ENCODE data around the gene PTPN11.
"Not testable (repeated sequence)": the region's sequence is repeated elsewhere in the genome, so short reads cannot be mapped to it uniquely, and the experiment has no call there.

The PTPN11 gene

GRCh38 chr12:112456029-112456428 lies 37.3 kb downstream of the PTPN11 start:
- Mint-ChIP-seq H3K9me3 (no peaks in the 10 kb centered on the region), H3K27me3 (no peaks in the 10 kb centered on the region), H3K4me1 (ENCODE audit: low read depth) (no peaks in the 10 kb centered on the region), H3K4me3 (no peak overlapping the region), H3K36me3 (ENCODE audit: low read depth) (peaks cover 67% of the 10 kb centered on the region), H3K27ac (no peak overlapping the region)

- H3K27me3 Mint-ChIP-seq; H3K4me3 Mint-ChIP-seq; H3K9me3 Mint-ChIP-seq; H3K4me1 Mint-ChIP-seq (ENCODE audit: low read depth); H3K27ac Mint-ChIP-seq: not testable (repeated sequence)
- peaks cover 67% of the 10 kb centered on the region for H3K36me3 Mint-ChIP-seq (ENCODE audit: low read depth)
Measured at GRCh38 chr12:112457142-112457541, 38.4 kb downstream of the PTPN11 start.

- Mint-ChIP-seq H3K36me3 (ENCODE audit: low read depth) (peaks cover 61% of the 10 kb centered on the region), H3K4me3 (no peak overlapping the region), H3K4me1 (ENCODE audit: low read depth) (peaks cover 2% of the 10 kb centered on the region), H3K9me3 (no peaks in the 10 kb centered on the region), H3K27ac (no peak overlapping the region), H3K27me3 (no peaks in the 10 kb centered on the region)
Measured at GRCh38 chr12:112458330-112458729, 39.6 kb downstream of the PTPN11 start.

- H3K27ac Mint-ChIP-seq, result no peak overlapping the region
- peaks cover 61% of the 10 kb centered on the region for H3K36me3 Mint-ChIP-seq (ENCODE audit: low read depth)
Measured at GRCh38 chr12:112458751-112459150, 40.0 kb downstream of the PTPN11 start.

GRCh38 chr12:112463478-112463877 lies 44.7 kb downstream of the PTPN11 start:
- Mint-ChIP-seq H3K4me1 (ENCODE audit: low read depth) (peaks cover 11% of the 10 kb centered on the region), H3K27me3 (no peaks in the 10 kb centered on the region), H3K36me3 (ENCODE audit: low read depth) (peaks cover 48% of the 10 kb centered on the region), H3K9me3 (no peaks in the 10 kb centered on the region), H3K27ac (peak overlapping the region; percentile 72), H3K4me3 (no peak overlapping the region)

More at GRCh38 chr12:112458751-112459150, 40.0 kb downstream of the PTPN11 start:
- no peaks in the 10 kb centered on the region for H3K9me3 Mint-ChIP-seq
- H3K4me1 Mint-ChIP-seq (ENCODE audit: low read depth), result peaks cover 7% of the 10 kb centered on the region
- H3K4me3 Mint-ChIP-seq, result no peak overlapping the region
- H3K27me3 Mint-ChIP-seq, result no peaks in the 10 kb centered on the region

- peaks cover 11% of the 10 kb centered on the region for H3K4me1 Mint-ChIP-seq (ENCODE audit: low read depth)
- no peaks in the 10 kb centered on the region for H3K27me3 Mint-ChIP-seq
- H3K36me3 Mint-ChIP-seq (ENCODE audit: low read depth), result peaks cover 48% of the 10 kb centered on the region
- H3K27ac Mint-ChIP-seq, result no peak overlapping the region
- H3K4me3 Mint-ChIP-seq, result no peak overlapping the region
- no peaks in the 10 kb centered on the region for H3K9me3 Mint-ChIP-seq
Measured at GRCh38 chr12:112464605-112465004, 45.9 kb downstream of the PTPN11 start.

GRCh38 chr12:112466011-112466422 lies 47.3 kb downstream of the PTPN11 start:
- H3K36me3 Mint-ChIP-seq (ENCODE audit: low read depth), result peaks cover 52% of the 10 kb centered on the region

GRCh38 chr12:112466835-112467234 lies 48.1 kb downstream of the PTPN11 start:
- Mint-ChIP-seq H3K9me3 (no peaks in the 10 kb centered on the region), H3K27ac (no peak overlapping the region), H3K4me1 (ENCODE audit: low read depth) (peaks cover 19% of the 10 kb centered on the region), H3K4me3 (no peak overlapping the region), H3K27me3 (no peaks in the 10 kb centered on the region), H3K36me3 (ENCODE audit: low read depth) (peaks cover 50% of the 10 kb centered on the region)

More at GRCh38 chr12:112466011-112466422, 47.3 kb downstream of the PTPN11 start:
- no peak overlapping the region for H3K27ac Mint-ChIP-seq
- H3K4me3 Mint-ChIP-seq, result no peak overlapping the region
- no peaks in the 10 kb centered on the region for H3K27me3 Mint-ChIP-seq
- peaks cover 16% of the 10 kb centered on the region for H3K4me1 Mint-ChIP-seq (ENCODE audit: low read depth)
- H3K9me3 Mint-ChIP-seq, result no peaks in the 10 kb centered on the region

GRCh38 chr12:112468046-112468445 lies 49.3 kb downstream of the PTPN11 start:
- no peaks in the 10 kb centered on the region for H3K9me3 Mint-ChIP-seq
- H3K27me3 Mint-ChIP-seq, result no peaks in the 10 kb centered on the region
- peaks cover 23% of the 10 kb centered on the region for H3K4me1 Mint-ChIP-seq (ENCODE audit: low read depth)
- H3K4me3 Mint-ChIP-seq, result no peak overlapping the region
- H3K27ac Mint-ChIP-seq, result no peak overlapping the region
- H3K36me3 Mint-ChIP-seq (ENCODE audit: low read depth), result peaks cover 59% of the 10 kb centered on the region

- Mint-ChIP-seq H3K27ac (no peak overlapping the region), H3K36me3 (ENCODE audit: low read depth) (peaks cover 75% of the 10 kb centered on the region), H3K27me3 (no peaks in the 10 kb centered on the region), H3K4me1 (ENCODE audit: low read depth) (peaks cover 15% of the 10 kb centered on the region), H3K4me3 (no peak overlapping the region), H3K9me3 (no peaks in the 10 kb centered on the region)
Measured at GRCh38 chr12:112473056-112473455, 54.3 kb downstream of the PTPN11 start.

GRCh38 chr12:112479413-112479812 lies 60.7 kb downstream of the PTPN11 start:
- no peaks in the 10 kb centered on the region for H3K9me3 Mint-ChIP-seq
- no peaks in the 10 kb centered on the region for H3K27me3 Mint-ChIP-seq
- no peak overlapping the region for H3K4me3 Mint-ChIP-seq
- no peak overlapping the region for H3K27ac Mint-ChIP-seq
- no peaks in the 10 kb centered on the region for H3K4me1 Mint-ChIP-seq (ENCODE audit: low read depth)
- H3K36me3 Mint-ChIP-seq (ENCODE audit: low read depth), result peaks cover 95% of the 10 kb centered on the region

- Mint-ChIP-seq H3K4me1 (ENCODE audit: low read depth) (no peaks in the 10 kb centered on the region), H3K27ac (no peak overlapping the region), H3K4me3 (no peak overlapping the region), H3K9me3 (no peaks in the 10 kb centered on the region), H3K36me3 (ENCODE audit: low read depth) (peaks cover 94% of the 10 kb centered on the region), H3K27me3 (no peaks in the 10 kb centered on the region)
Measured at GRCh38 chr12:112480931-112481330, 62.2 kb downstream of the PTPN11 start.

GRCh38 chr12:112482733-112483132 lies 64.0 kb downstream of the PTPN11 start:
- Mint-ChIP-seq H3K9me3 (no peaks in the 10 kb centered on the region), H3K27me3 (no peaks in the 10 kb centered on the region), H3K27ac (no peak overlapping the region), H3K4me3 (no peak overlapping the region), H3K36me3 (ENCODE audit: low read depth) (peaks cover 92% of the 10 kb centered on the region), H3K4me1 (ENCODE audit: low read depth) (no peaks in the 10 kb centered on the region)

GRCh38 chr12:112486361-112486760 lies 67.6 kb downstream of the PTPN11 start:
- H3K27me3 Mint-ChIP-seq, result no peaks in the 10 kb centered on the region
- no peaks in the 10 kb centered on the region for H3K9me3 Mint-ChIP-seq
- H3K4me3 Mint-ChIP-seq, result no peak overlapping the region
- H3K36me3 Mint-ChIP-seq (ENCODE audit: low read depth), result peaks cover 90% of the 10 kb centered on the region
- H3K4me1 Mint-ChIP-seq (ENCODE audit: low read depth), result no peaks in the 10 kb centered on the region
- H3K27ac Mint-ChIP-seq, result no peak overlapping the region

- H3K36me3 Mint-ChIP-seq (ENCODE audit: low read depth), result peaks cover 88% of the 10 kb centered on the region
- no peaks in the 10 kb centered on the region for H3K27me3 Mint-ChIP-seq
- H3K9me3 Mint-ChIP-seq, result no peaks in the 10 kb centered on the region
Measured at GRCh38 chr12:112488257-112488876, 69.6 kb downstream of the PTPN11 start.

GRCh38 chr12:112489456-112489855 lies 70.7 kb downstream of the PTPN11 start:
- Mint-ChIP-seq H3K4me1 (ENCODE audit: low read depth) (no peaks in the 10 kb centered on the region), H3K36me3 (ENCODE audit: low read depth) (peaks cover 87% of the 10 kb centered on the region), H3K27me3 (no peaks in the 10 kb centered on the region), H3K9me3 (no peaks in the 10 kb centered on the region), H3K4me3 (no peak overlapping the region), H3K27ac (no peak overlapping the region)

More at GRCh38 chr12:112488257-112488876, 69.6 kb downstream of the PTPN11 start:
- Mint-ChIP-seq H3K4me1 (ENCODE audit: low read depth) (no peaks in the 10 kb centered on the region), H3K4me3 (no peak overlapping the region), H3K27ac (no peak overlapping the region)
